Activated CD4-positive, alpha-beta memory T cell treated with anti-CD3 and anti-CD28 coated beads, Interleukin-2, amount 10 ng/mL, durations not matched to agents 7 days and 5 days (primary cell): ENCODE data around the gene DDIAS. TPM values are rescaled to one million over a fixed set of nuclear protein-coding genes. Genes with fewer than 3 reads are reported as not detected.
"Not testable (repeated sequence)": the region's sequence is repeated elsewhere in the genome, so short reads cannot be mapped to it uniquely, and the experiment has no call there.

Source experiments
- CTCF ChIA-PET: fragments of 350-600 bp; sonication (Branson Sonifier 250); formaldehyde crosslinking; loops from one replicate; lab custom pipeline; 2021; ENCODE audit warnings: antibody characterized with exemption, inconsistent platforms; lab: Charles Lee
- POLR2A ChIA-PET: fragments of 350-600 bp; sonication (Branson Sonifier 250); formaldehyde crosslinking; loops from one replicate; lab custom pipeline; 2021; ENCODE audit warnings: antibody characterized with exemption; lab: Charles Lee
- DNase-seq: peaks from one replicate; pipeline ENCODE4 v3.0.0-alpha.2; 2020
- H3K27ac Mint-ChIP-seq: one replicate; pipeline ENCODE4 v1.8.0; 2021; ENCODE audit warnings: mild to moderate bottlenecking, mixed read lengths
- H3K27me3 Mint-ChIP-seq: one replicate; pipeline ENCODE4 v1.8.0; 2021; ENCODE audit warnings: mixed read lengths
- H3K36me3 Mint-ChIP-seq: one replicate; pipeline ENCODE4 v1.8.0; 2021; ENCODE audit warnings: low read depth, mixed read lengths
- H3K4me1 Mint-ChIP-seq: one replicate; pipeline ENCODE4 v1.8.0; 2021; ENCODE audit warnings: mixed read lengths
- H3K4me3 Mint-ChIP-seq: one replicate; pipeline ENCODE4 v1.8.0; 2021; ENCODE audit warnings: mild to moderate bottlenecking, mixed read lengths
- H3K9me3 Mint-ChIP-seq: one replicate; pipeline ENCODE4 v1.8.0; 2021; ENCODE audit warnings: mixed read lengths
- total RNA-seq, 2 experiments: library from RNA; stranded (reverse); gene quantifications; one replicate each; pipeline ENCODE4 v1.2.3, GENCODE V29; 2021

Gene DDIAS
- total RNA-seq, 2 experiments from 2014 or later, result 10.1 to 11.0 TPM

GRCh38 chr11:82907371-82907770 lies 5.8 kb downstream of the DDIAS start:
- no peak for DNase-seq
- no peak overlapping the region for H3K4me3 Mint-ChIP-seq
- H3K36me3 Mint-ChIP-seq, result peaks cover 8% of the 10 kb centered on the region
- ChIA-PET POLR2A (no interaction called here), CTCF (interaction anchor here (0.6 to 4.2 kb wide), 6 partner anchors 20 to 342 kb away, joined by 3 to 23 read pairs (median 5); partner anchors contain the start of gene PCF11)
- H3K27ac Mint-ChIP-seq, result no peak overlapping the region
- no peaks in the 10 kb centered on the region for H3K9me3 Mint-ChIP-seq
- H3K27me3 Mint-ChIP-seq, result no peaks in the 10 kb centered on the region
- peaks cover 40% of the 10 kb centered on the region for H3K4me1 Mint-ChIP-seq

GRCh38 chr11:82908311-82908710 lies 6.8 kb downstream of the DDIAS start:
- Mint-ChIP-seq H3K9me3 (no peaks in the 10 kb centered on the region), H3K4me3 (no peak overlapping the region), H3K4me1 (peaks cover 31% of the 10 kb centered on the region), H3K27me3 (no peaks in the 10 kb centered on the region), H3K27ac (no peak overlapping the region), H3K36me3 (peaks cover 13% of the 10 kb centered on the region)
- no peak for DNase-seq
- ChIA-PET POLR2A (interaction anchor here (1.1 kb wide), 1 partner anchor 378 kb away, joined by 3 read pairs; the partner anchor contains the start of gene CCDC90B), CTCF (interaction anchor here (0.5 to 4.2 kb wide), 6 partner anchors 12 to 341 kb away, joined by 3 to 23 read pairs (median 6); no protein-coding TSS in a partner anchor)

- H3K4me3 Mint-ChIP-seq, result no peak overlapping the region
- no peak overlapping the region for H3K27ac Mint-ChIP-seq
- ChIA-PET CTCF (interaction anchor here (1.9 to 4.2 kb wide), 3 partner anchors 18 to 340 kb away, joined by 7 to 23 read pairs (median 10); no protein-coding TSS in a partner anchor), POLR2A (interaction anchor here (1.1 kb wide), 1 partner anchor 377 kb away, joined by 3 read pairs; the partner anchor contains the start of gene CCDC90B)
- peaks cover 13% of the 10 kb centered on the region for H3K36me3 Mint-ChIP-seq
- no peaks in the 10 kb centered on the region for H3K27me3 Mint-ChIP-seq
- H3K4me1 Mint-ChIP-seq, result peaks cover 24% of the 10 kb centered on the region
- DNase-seq, result no peak
- H3K9me3 Mint-ChIP-seq, result no peaks in the 10 kb centered on the region
Observed at GRCh38 chr11:82909015-82909640, 7.6 kb downstream of the DDIAS start.

GRCh38 chr11:82919786-82920185 lies 18.2 kb downstream of the DDIAS start:
- Mint-ChIP-seq H3K36me3 (peaks cover 55% of the 10 kb centered on the region), H3K4me3 (peak overlapping the region; percentile 45), H3K27ac (peak overlapping the region; percentile 85), H3K4me1 (peaks cover 38% of the 10 kb centered on the region)
- ChIA-PET POLR2A (interaction anchor here (0.6 to 3.5 kb wide), 4 partner anchors 8 to 237 kb away, joined by 3 to 24 read pairs (median 6); partner anchors contain the start of genes DDIAS, PCF11 and PRCP), CTCF (interaction anchor here (1.0 kb wide), 1 partner anchor 11 kb away, joined by 5 read pairs; no protein-coding TSS in a partner anchor)
- H3K9me3 Mint-ChIP-seq, H3K27me3 Mint-ChIP-seq, DNase-seq: not testable (repeated sequence)

- H3K9me3 Mint-ChIP-seq, H3K27me3 Mint-ChIP-seq, DNase-seq: not testable (repeated sequence)
- POLR2A ChIA-PET, result interaction anchor here (1.0 to 3.5 kb wide), 3 partner anchors 9 to 237 kb away, joined by 4 to 24 read pairs (median 8); partner anchors contain the start of genes DDIAS, PCF11 and PRCP
- Mint-ChIP-seq H3K36me3 (peaks cover 54% of the 10 kb centered on the region), H3K4me1 (peaks cover 37% of the 10 kb centered on the region), H3K27ac (peak overlapping the region; percentile 85), H3K4me3 (peak overlapping the region; percentile 45)
- CTCF ChIA-PET, result interaction anchor here (1.0 to 1.3 kb wide), 2 partner anchors 11 to 12 kb away, joined by 3 to 5 read pairs; no protein-coding TSS in a partner anchor
Observed at GRCh38 chr11:82920227-82920626, 18.7 kb downstream of the DDIAS start.

GRCh38 chr11:82922396-82923173 lies 21.0 kb downstream of the DDIAS start:
- H3K4me3 Mint-ChIP-seq, H3K9me3 Mint-ChIP-seq, H3K27me3 Mint-ChIP-seq, H3K27ac Mint-ChIP-seq, DNase-seq: not testable (repeated sequence)
- CTCF ChIA-PET, result interaction anchor here (0.7 kb wide), 1 partner anchor 55 kb away, joined by 3 read pairs; no protein-coding TSS in a partner anchor
- Mint-ChIP-seq H3K4me1 (peaks cover 43% of the 10 kb centered on the region), H3K36me3 (peaks cover 46% of the 10 kb centered on the region)
- POLR2A ChIA-PET, result interaction anchor here (1.5 to 3.5 kb wide), 2 partner anchors 22 to 237 kb away, joined by 3 to 24 read pairs; partner anchors contain the start of genes DDIAS and PRCP

- no peaks in the 10 kb centered on the region for H3K27me3 Mint-ChIP-seq
- CTCF ChIA-PET, result interaction anchor here (2.7 kb wide), 1 partner anchor 33 kb away, joined by 6 read pairs; no protein-coding TSS in a partner anchor
- POLR2A ChIA-PET, result interaction anchor here (1.2 to 1.3 kb wide), 2 partner anchors 23 to 232 kb away, joined by 3 to 5 read pairs; partner anchors contain the start of gene PCF11
- peaks cover 27% of the 10 kb centered on the region for H3K36me3 Mint-ChIP-seq
- peaks cover 31% of the 10 kb centered on the region for H3K4me1 Mint-ChIP-seq
- no peak overlapping the region for H3K27ac Mint-ChIP-seq
- peaks cover 3% of the 10 kb centered on the region for H3K9me3 Mint-ChIP-seq
- no peak for DNase-seq
- H3K4me3 Mint-ChIP-seq, result no peak overlapping the region
Observed at GRCh38 chr11:82924522-82925224, 23.1 kb downstream of the DDIAS start.

- Mint-ChIP-seq H3K27ac (no peak overlapping the region), H3K9me3 (no peaks in the 10 kb centered on the region), H3K4me3 (no peak overlapping the region), H3K27me3 (no peaks in the 10 kb centered on the region), H3K36me3 (peaks cover 26% of the 10 kb centered on the region), H3K4me1 (peaks cover 9% of the 10 kb centered on the region)
- ChIA-PET POLR2A (interaction anchor here (0.7 kb wide), 2 partner anchors 144 to 229 kb away, joined by 4 read pairs; partner anchors contain the start of genes PCF11 and RAB30), CTCF (interaction anchor here (1.0 to 2.7 kb wide), 8 partner anchors 9 to 233 kb away, joined by 3 to 7 read pairs (median 4); no protein-coding TSS in a partner anchor)
- DNase-seq, result no peak
Observed at GRCh38 chr11:82927264-82927880, 25.8 kb downstream of the DDIAS start.

GRCh38 chr11:82929121-82929520 lies 27.6 kb downstream of the DDIAS start:
- DNase-seq, result no peak
- no peaks in the 10 kb centered on the region for H3K27me3 Mint-ChIP-seq
- peaks cover 7% of the 10 kb centered on the region for H3K4me1 Mint-ChIP-seq
- ChIA-PET CTCF (interaction anchor here (1.2 to 1.8 kb wide), 2 partner anchors 10 to 29 kb away, joined by 3 to 4 read pairs; no protein-coding TSS in a partner anchor), POLR2A (interaction anchor here (1.9 kb wide), 1 partner anchor 28 kb away, joined by 10 read pairs; the partner anchor contains the start of gene DDIAS)
- no peak overlapping the region for H3K4me3 Mint-ChIP-seq
- H3K9me3 Mint-ChIP-seq, result no peaks in the 10 kb centered on the region
- H3K27ac Mint-ChIP-seq, result no peak overlapping the region
- H3K36me3 Mint-ChIP-seq, result peaks cover 35% of the 10 kb centered on the region

GRCh38 chr11:82930229-82930628 lies 28.7 kb downstream of the DDIAS start:
- H3K4me3 Mint-ChIP-seq, result no peak overlapping the region
- ChIA-PET POLR2A (interaction anchor here (1.2 to 1.9 kb wide), 2 partner anchors 16 to 29 kb away, joined by 3 to 10 read pairs; partner anchors contain the start of gene DDIAS), CTCF (interaction anchor here (1.2 to 1.8 kb wide), 3 partner anchors 11 to 29 kb away, joined by 3 to 4 read pairs (median 4); partner anchors contain the start of gene DDIAS)
- no peaks in the 10 kb centered on the region for H3K27me3 Mint-ChIP-seq
- H3K27ac Mint-ChIP-seq, result no peak overlapping the region
- H3K9me3 Mint-ChIP-seq, result no peaks in the 10 kb centered on the region
- H3K4me1 Mint-ChIP-seq, result peaks cover 7% of the 10 kb centered on the region
- no peak for DNase-seq
- H3K36me3 Mint-ChIP-seq, result peaks cover 36% of the 10 kb centered on the region

- POLR2A ChIA-PET, result interaction anchor here (1.2 to 1.9 kb wide), 2 partner anchors 15 to 29 kb away, joined by 3 to 10 read pairs; partner anchors contain the start of gene DDIAS
- DNase-seq, result no peak
- H3K36me3 Mint-ChIP-seq, result peaks cover 39% of the 10 kb centered on the region
- H3K27ac Mint-ChIP-seq, result no peak overlapping the region
- peaks cover 7% of the 10 kb centered on the region for H3K4me1 Mint-ChIP-seq
- CTCF ChIA-PET, result interaction anchor here (1.0 to 1.8 kb wide), 3 partner anchors 10 to 29 kb away, joined by 3 to 4 read pairs (median 4); partner anchors contain the start of gene DDIAS
- no peaks in the 10 kb centered on the region for H3K27me3 Mint-ChIP-seq
- no peak overlapping the region for H3K4me3 Mint-ChIP-seq
- no peaks in the 10 kb centered on the region for H3K9me3 Mint-ChIP-seq
Observed at GRCh38 chr11:82930734-82931133, 29.2 kb downstream of the DDIAS start.
